ENCODE data around the gene KLF11. TPM values are rescaled to one million over a fixed set of nuclear protein-coding genes. Genes with fewer than 3 reads are reported as not detected.
"Not testable (repeated sequence)": the region's sequence is repeated elsewhere in the genome, so short reads cannot be mapped to it uniquely, and the experiment has no call there.

KLF11 gene
- total RNA-seq, 1 donor from 2014 or later = 24.4 TPM

GRCh38 chr2:10091182-10091888 is 48.0 kb downstream of the KLF11 start:
- DNase-seq (peak; percentile 53), ATAC-seq (ENCODE audit: poor library complexity) (peak; percentile 52)
- intact Hi-C loops (cut with DNase I) = no loop called here

- DNase-seq; intact Hi-C loops (cut with DNase I); ATAC-seq (ENCODE audit: poor library complexity): not testable (repeated sequence)
Measured at GRCh38 chr2:10091889-10092244, 48.5 kb downstream of the KLF11 start.

GRCh38 chr2:10094271-10094814 is 51.0 kb downstream of the KLF11 start:
- intact Hi-C loops (cut with DNase I) = no loop called here
- ATAC-seq (ENCODE audit: poor library complexity) = no peak

GRCh38 chr2:10095175-10095574 is 51.8 kb downstream of the KLF11 start:
- DNase-seq = no peak
- no peak for ATAC-seq (ENCODE audit: poor library complexity)
- intact Hi-C loops (cut with DNase I) = loop anchor here (5.0 kb wide), 1 partner anchor 283 kb away; no protein-coding TSS in a partner anchor

More at GRCh38 chr2:10094271-10094814, 51.0 kb downstream of the KLF11 start:
- DNase-seq = no peak

- no peak for ATAC-seq (ENCODE audit: poor library complexity)
- intact Hi-C loops (cut with DNase I) = loop anchor here (5.0 kb wide), 1 partner anchor 284 kb away; no protein-coding TSS in a partner anchor
Measured at GRCh38 chr2:10096641-10097040, 53.3 kb downstream of the KLF11 start.

GRCh38 chr2:10097352-10098148 is 54.2 kb downstream of the KLF11 start:
- intact Hi-C loops (cut with DNase I) = loop anchor here (5.0 kb wide), 1 partner anchor 285 kb away; no protein-coding TSS in a partner anchor
- ATAC-seq (ENCODE audit: poor library complexity) = peak; percentile 97

More at GRCh38 chr2:10096641-10097040, 53.3 kb downstream of the KLF11 start:
- no peak for DNase-seq

GRCh38 chr2:10101491-10101890 is 58.1 kb downstream of the KLF11 start:
- intact Hi-C loops (cut with DNase I) = no loop called here

More at GRCh38 chr2:10097352-10098148, 54.2 kb downstream of the KLF11 start:
- peak; percentile 81 for DNase-seq

GRCh38 chr2:10103179-10103578 is 59.8 kb downstream of the KLF11 start:
- ATAC-seq (ENCODE audit: poor library complexity) = no peak
- intact Hi-C loops (cut with DNase I) = no loop called here
- DNase-seq = no peak

More at GRCh38 chr2:10101491-10101890, 58.1 kb downstream of the KLF11 start:
- no peak for DNase-seq
- ATAC-seq (ENCODE audit: poor library complexity) = no peak

Other genes starting within 250 kb of the KLF11 start
- 6.1 TPM for gene TAF1B, start 200.1 kb upstream of the KLF11 start, total RNA-seq
- 1.0 TPM for gene GRHL1, start 91.9 kb upstream of the KLF11 start, total RNA-seq
- gene CYS1, start 36.9 kb downstream of the KLF11 start, total RNA-seq = 3.6 TPM
- 1.9 TPM for gene RRM2, start 79.2 kb downstream of the KLF11 start, total RNA-seq

Data from Right ventricle myocardium superior (tissue), 1 donor.